Measurements from ENCODE around the gene DNM3.

- TF ChIP-seq CTCF (IDR thresholded peaks at IDR 0.05) (no peak), POLR2A (IDR thresholded peaks at IDR 0.05) (no peak), POLR2AphosphoS5 (IDR thresholded peaks at IDR 0.05) (no peak)
Observed at GRCh38 chr1:172238965-172239364, 397.7 kb downstream of the DNM3 start.
